Karpas-422 (cell line): ENCODE measurements around the gene CYCS. TPM values are rescaled to one million over a fixed set of nuclear protein-coding genes. Genes with fewer than 3 reads are reported as not detected.
"Not testable (repeated sequence)": the region's sequence is repeated elsewhere in the genome, so short reads cannot be mapped to it uniquely, and the experiment has no call there.

ENCODE experiments used
- DNase-seq: peaks from one replicate; pipeline ENCODE4 v3.0.0-alpha.2; 2015
- H2AFZ ChIP-seq: fragments of 200-600 bp; sonication (generic); 2 replicates; pipeline ENCODE4 v1.6.1; 2014; ENCODE audit warnings: antibody characterized with exemption, low read length, mixed read lengths
- H3K27ac ChIP-seq: fragments of 200-600 bp; sonication (generic); 2 replicates; pipeline ENCODE4 v1.5.1; 2014; ENCODE audit warnings: mild to moderate bottlenecking, low read length, moderate library complexity
- H3K27me3 ChIP-seq: fragments of 200-600 bp; sonication (generic); 2 replicates; pipeline ENCODE4 v1.6.1; 2014; ENCODE audit warnings: low read length, mixed read lengths
- H3K36me3 ChIP-seq: fragments of 200-600 bp; sonication (generic); 2 replicates; pipeline ENCODE4 v1.6.1; 2014; ENCODE audit warnings: low read length, mixed read lengths; ENCODE audit not compliant: insufficient read depth
- H3K4me1 ChIP-seq: fragments of 200-600 bp; sonication (generic); 2 replicates; pipeline ENCODE4 v1.6.1; 2014; ENCODE audit warnings: mild to moderate bottlenecking, low read length, mixed read lengths
- H3K4me2 ChIP-seq: fragments of 200-600 bp; sonication (generic); 2 replicates; pipeline ENCODE4 v1.6.1; 2014; ENCODE audit warnings: low read length, low read depth, mild to moderate bottlenecking; ENCODE audit not compliant: poor library complexity, severe bottlenecking
- H3K4me3 ChIP-seq: fragments of 200-600 bp; sonication (generic); 2 replicates; pipeline ENCODE4 v1.5.1; 2014; ENCODE audit warnings: mild to moderate bottlenecking, antibody characterized with exemption, low read length, mixed read lengths
- H3K79me2 ChIP-seq: fragments of 200-600 bp; sonication (generic); 2 replicates; pipeline ENCODE4 v1.6.1; 2014; ENCODE audit warnings: mild to moderate bottlenecking, low read length, mixed read lengths
- H3K9ac ChIP-seq: fragments of 200-600 bp; sonication (generic); 2 replicates; pipeline ENCODE4 v1.6.0; 2014; ENCODE audit warnings: low read length
- H3K9me2 ChIP-seq: fragments of 200-600 bp; sonication (generic), shearing (Covaris generic); replicated peaks from 2 replicates; pipeline ENCODE4 v1.6.0; 2014; ENCODE audit warnings: mild to moderate bottlenecking, low read length, moderate library complexity; ENCODE audit not compliant: insufficient read depth
- H3K9me3 ChIP-seq: fragments of 300-700, 200-600 bp; sonication (generic); 2 replicates; pipeline ENCODE4 v1.6.1; 2014; ENCODE audit warnings: low read length, mixed read lengths
- H4K20me1 ChIP-seq: fragments of 200-600 bp; sonication (generic); 2 replicates; pipeline ENCODE4 v1.6.1; 2014; ENCODE audit warnings: mild to moderate bottlenecking, antibody characterized with exemption, low read length, low read depth; ENCODE audit not compliant: insufficient read depth
- total RNA-seq: library from RNA; depleted of rRNA; stranded (reverse); fragments of >200 nt; shearing (Covaris generic); gene quantifications from 2 replicates; pipeline ENCODE4 v1.2.3, GENCODE V29; 2014; ENCODE audit warnings: low replicate concordance

CYCS gene
- total RNA-seq, 1 experiment from 2014 or later, result 102 TPM

DNA sequence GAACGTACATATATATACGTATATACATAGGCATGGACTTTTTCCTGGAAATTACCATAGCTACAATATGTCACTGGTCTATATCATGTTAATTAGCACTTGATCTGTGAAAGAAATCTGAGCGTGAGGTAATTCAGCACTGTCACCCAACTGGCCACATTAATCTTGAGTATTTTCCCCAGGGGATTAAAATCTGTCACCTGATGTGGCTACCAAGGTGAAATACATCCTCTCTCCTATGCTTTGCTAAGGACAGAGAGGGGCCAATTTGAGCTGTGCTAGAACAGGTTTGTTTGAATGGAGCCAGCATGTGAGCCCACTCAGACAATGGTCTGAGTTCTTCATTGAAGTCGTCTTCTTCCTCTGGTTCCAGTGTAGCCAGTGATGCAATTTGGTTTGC is 33.3 kb downstream of the CYCS start:
- Histone ChIP-seq H3K4me2 (peak overlapping the region; percentile 59), H3K79me2 (no peaks in the 10 kb centered on the region), H3K4me1 (peaks cover 69% of the 10 kb centered on the region), H3K9me2 (no peaks in the 10 kb centered on the region), H3K27me3 (no peaks in the 10 kb centered on the region), H3K4me3 (peak overlapping the region; percentile 22), H3K9ac (peak overlapping the region; percentile 38), H3K36me3 (no peaks in the 10 kb centered on the region), H3K27ac (peak overlapping the region; percentile 80), H4K20me1 (no peaks in the 10 kb centered on the region), H2AFZ (peak overlapping the region; percentile 49; the same call in 1 of the 2 replicates), H3K9me3 (no peaks in the 10 kb centered on the region)
- DNase-seq, result peak; percentile 84

DNA sequence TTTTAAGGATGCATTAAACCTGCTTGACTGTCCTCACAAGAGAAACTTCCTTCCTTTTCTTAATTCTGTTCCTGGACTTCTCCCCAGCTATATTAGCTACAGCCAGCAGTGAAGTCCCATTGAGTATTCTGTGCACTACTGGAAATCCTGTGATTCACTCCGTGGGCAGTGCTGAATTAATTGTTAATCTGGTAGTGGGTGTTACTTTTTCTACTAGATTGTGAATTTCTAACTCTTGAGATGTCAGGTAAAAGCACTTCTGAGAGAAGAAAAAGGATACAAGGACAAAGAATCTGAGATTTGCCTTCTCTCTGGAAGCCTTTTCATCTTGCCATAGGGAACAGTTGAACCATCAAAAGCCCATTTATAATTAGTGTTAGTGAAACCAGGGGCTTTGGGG is 33.9 kb downstream of the CYCS start:
- H4K20me1 ChIP-seq, result no peaks in the 10 kb centered on the region
- peaks cover 70% of the 10 kb centered on the region for H3K4me1 ChIP-seq
- H3K4me2 ChIP-seq, result peak overlapping the region; percentile 59
- DNase-seq, result no peak
- H3K9me2 ChIP-seq, result no peaks in the 10 kb centered on the region
- no peaks in the 10 kb centered on the region for H3K36me3 ChIP-seq
- H3K27me3 ChIP-seq, result no peaks in the 10 kb centered on the region
- H3K9ac ChIP-seq, result peak overlapping the region; percentile 50
- H3K4me3 ChIP-seq, result 0 out of 2 replicates have a peak overlapping the region, but pooled peaks have one; percentile 23
- H3K27ac ChIP-seq, result peak overlapping the region; percentile 80
- H3K9me3 ChIP-seq, result no peaks in the 10 kb centered on the region
- no peak overlapping the region for H2AFZ ChIP-seq
- no peaks in the 10 kb centered on the region for H3K79me2 ChIP-seq

GRCh38 chr7:25090374-25090773 is 34.7 kb downstream of the CYCS start:
- no peaks in the 10 kb centered on the region for H3K79me2 ChIP-seq
- peak overlapping the region; percentile 80 for H3K27ac ChIP-seq
- H3K36me3 ChIP-seq, result no peaks in the 10 kb centered on the region
- H3K27me3 ChIP-seq, result no peaks in the 10 kb centered on the region
- peak overlapping the region; percentile 59 for H3K4me2 ChIP-seq
- peaks cover 70% of the 10 kb centered on the region for H3K4me1 ChIP-seq
- no peak overlapping the region; the same call in 1 of the 2 replicates for H2AFZ ChIP-seq
- H3K9me3 ChIP-seq, result no peaks in the 10 kb centered on the region
- no peaks in the 10 kb centered on the region for H4K20me1 ChIP-seq
- no peak overlapping the region for H3K4me3 ChIP-seq
- DNase-seq, result no peak
- no peaks in the 10 kb centered on the region for H3K9me2 ChIP-seq
- H3K9ac ChIP-seq, result peak overlapping the region; percentile 18; the same call in 1 of the 2 replicates

DNA sequence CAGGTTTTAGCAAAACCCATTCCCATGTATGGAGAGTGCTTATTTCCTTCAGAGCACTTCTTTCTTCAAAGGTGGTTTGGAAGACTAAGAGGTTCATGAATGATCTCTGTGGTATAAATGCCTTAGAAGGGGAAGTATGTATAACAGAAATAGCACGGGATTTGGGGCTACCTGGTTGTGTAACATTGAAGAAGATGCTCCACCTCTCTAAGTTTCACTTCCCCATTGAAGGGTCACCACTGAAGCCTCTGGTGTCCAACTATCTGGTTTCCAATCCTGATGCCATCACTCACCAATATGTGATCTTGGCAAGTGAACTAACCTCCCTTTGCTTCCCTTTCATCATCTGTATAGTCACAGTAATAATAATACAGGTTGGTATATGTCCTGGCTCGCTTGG is 37.2 kb downstream of the CYCS start:
- Histone ChIP-seq H3K9me3 (0 out of 2 replicates have a peak, but pooled peaks cover 5% of the 10 kb centered on the region), H3K27me3 (no peaks in the 10 kb centered on the region), H3K79me2 (no peaks in the 10 kb centered on the region), H3K36me3 (no peaks in the 10 kb centered on the region), H3K9ac (no peak overlapping the region), H3K4me1 (peaks cover 52% of the 10 kb centered on the region), H4K20me1 (no peaks in the 10 kb centered on the region), H2AFZ (no peak overlapping the region), H3K4me3 (peak overlapping the region; percentile 8; the same call in 1 of the 2 replicates), H3K27ac (peak overlapping the region; percentile 38), H3K4me2 (peak overlapping the region; percentile 46), H3K9me2 (no peaks in the 10 kb centered on the region)
- peak; percentile 79 for DNase-seq

- no peaks in the 10 kb centered on the region for H3K36me3 ChIP-seq
- no peak overlapping the region for H3K4me3 ChIP-seq
- no peaks in the 10 kb centered on the region for H3K9me2 ChIP-seq
- 0 out of 2 replicates have a peak, but pooled peaks cover 5% of the 10 kb centered on the region for H3K9me3 ChIP-seq
- peaks cover 22% of the 10 kb centered on the region for H3K4me1 ChIP-seq
- no peaks in the 10 kb centered on the region for H3K27me3 ChIP-seq
- H3K27ac ChIP-seq, result no peak overlapping the region
- H4K20me1 ChIP-seq, result no peaks in the 10 kb centered on the region
- no peaks in the 10 kb centered on the region for H3K79me2 ChIP-seq
- H3K4me2 ChIP-seq, result no peak overlapping the region
- no peak for DNase-seq
- no peak overlapping the region for H2AFZ ChIP-seq
- no peak overlapping the region for H3K9ac ChIP-seq
These were observed 40.2 kb downstream of the CYCS start for GRCh38 chr7:25084821-25085220.

DNA sequence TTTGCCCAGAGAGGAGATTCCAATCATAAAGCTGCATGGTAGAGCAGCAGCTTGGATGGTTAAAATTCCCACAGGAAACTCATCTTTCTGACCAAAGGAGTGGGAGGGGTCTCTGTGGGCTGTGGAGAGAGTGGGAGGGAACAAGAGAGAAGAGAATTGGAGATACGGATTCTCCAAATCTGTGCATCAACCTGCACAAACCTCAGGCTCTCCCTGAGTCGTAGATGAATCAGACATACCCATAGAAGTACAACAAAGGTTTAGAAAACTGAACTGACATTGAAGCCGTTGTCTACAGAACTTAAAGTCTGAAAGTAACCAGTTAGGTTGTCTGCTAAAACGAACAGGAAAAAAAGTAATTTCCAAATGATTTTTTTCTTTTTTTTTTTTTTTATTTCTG is 41.9 kb downstream of the CYCS start:
- no peak for DNase-seq
- Histone ChIP-seq H3K9me3 (0 out of 2 replicates have a peak, but pooled peaks cover 5% of the 10 kb centered on the region), H3K36me3 (no peaks in the 10 kb centered on the region), H3K4me3 (no peak overlapping the region), H3K27ac (no peak overlapping the region), H3K27me3 (no peaks in the 10 kb centered on the region), H2AFZ (no peak overlapping the region), H4K20me1 (no peaks in the 10 kb centered on the region), H3K4me2 (no peak overlapping the region), H3K4me1 (peaks cover 20% of the 10 kb centered on the region), H3K9ac (no peak overlapping the region), H3K9me2 (no peaks in the 10 kb centered on the region), H3K79me2 (no peaks in the 10 kb centered on the region)

- H4K20me1 ChIP-seq, H3K4me2 ChIP-seq, H2AFZ ChIP-seq, H3K9ac ChIP-seq, H3K27me3 ChIP-seq, H3K4me3 ChIP-seq, H3K9me2 ChIP-seq, H3K79me2 ChIP-seq, H3K4me1 ChIP-seq, DNase-seq, H3K9me3 ChIP-seq, H3K27ac ChIP-seq, H3K36me3 ChIP-seq: not testable (repeated sequence)
These were observed 43.0 kb downstream of the CYCS start for GRCh38 chr7:25082041-25082440.

- peaks cover 12% of the 10 kb centered on the region for H3K4me1 ChIP-seq
- H3K9me2 ChIP-seq, result no peaks in the 10 kb centered on the region
- H2AFZ ChIP-seq, result no peak overlapping the region
- no peaks in the 10 kb centered on the region for H3K27me3 ChIP-seq
- DNase-seq, result no peak
- H3K9me3 ChIP-seq, result no peaks in the 10 kb centered on the region
- H3K79me2 ChIP-seq, result no peaks in the 10 kb centered on the region
- no peaks in the 10 kb centered on the region for H4K20me1 ChIP-seq
- H3K4me2 ChIP-seq, result no peak overlapping the region
- H3K9ac ChIP-seq, result no peak overlapping the region
- H3K4me3 ChIP-seq, result no peak overlapping the region
- no peaks in the 10 kb centered on the region for H3K36me3 ChIP-seq
- H3K27ac ChIP-seq, result no peak overlapping the region
These were observed 48.0 kb downstream of the CYCS start for GRCh38 chr7:25077096-25077495.
